ENCODE data around the gene NUP160. TPM values are rescaled to one million over a fixed set of nuclear protein-coding genes. Genes with fewer than 3 reads are reported as not detected.
"Not testable (repeated sequence)": the region's sequence is repeated elsewhere in the genome, so short reads cannot be mapped to it uniquely, and the experiment has no call there.

NUP160 gene
- total RNA-seq, 5 donors from 2014 or later (not counting 1 experiment from before 2014, with no cell fraction given), result 47.1 to 65.6 (median 52.5) TPM

DNA sequence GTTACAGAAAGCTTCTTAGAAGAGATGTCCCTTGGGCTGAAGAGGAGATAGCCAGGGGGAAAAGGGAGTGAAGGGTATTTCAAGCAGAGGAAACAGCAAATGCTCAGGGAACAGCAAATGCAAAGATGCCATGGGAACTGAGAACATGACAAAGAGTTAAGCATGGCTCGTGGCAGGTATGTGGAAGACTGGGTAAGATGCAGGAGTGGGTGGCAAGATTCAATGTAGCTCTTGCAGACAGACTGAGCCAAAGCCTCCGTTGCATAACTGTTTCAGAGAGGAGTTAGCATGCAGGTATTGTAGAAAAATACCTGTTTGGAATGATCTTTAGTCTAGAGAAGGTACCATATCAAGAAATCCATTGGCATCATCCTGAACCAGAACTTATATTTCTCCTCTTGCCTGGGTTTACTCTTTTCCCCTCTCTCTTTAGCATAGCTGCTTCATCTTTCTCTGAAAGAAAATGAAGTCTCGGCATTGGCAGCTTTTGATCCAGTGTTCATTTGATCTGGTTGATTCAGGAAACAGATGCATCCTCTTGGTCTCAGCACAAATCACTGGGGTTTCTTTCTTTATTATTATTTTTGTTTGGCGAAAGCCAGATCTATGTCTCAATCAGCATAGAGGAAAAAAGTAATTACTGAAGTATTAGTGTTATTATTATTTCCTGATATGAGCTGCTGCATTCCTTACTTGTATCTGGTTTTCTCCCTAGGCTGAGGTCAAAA lies 41.7 kb upstream of the NUP160 start:
- ChIA-PET POLR2A (interaction anchor here in 1 of 2 donors (0.6 to 1.0 kb wide), 2 partner anchors 215 to 221 kb away, joined by 3 to 9 read pairs; no protein-coding TSS in a partner anchor), CTCF (interaction anchor here (0.5 to 0.6 kb wide), 2 partner anchors 10 to 199 kb away, joined by 3 to 4 read pairs; no protein-coding TSS in a partner anchor)
- Histone ChIP-seq H3K4me1 (ENCODE audit: control insufficient read depth in 1 of 2, extremely low read depth in 1 of 2, insufficient read depth in 2 of 2, low read length in 2 of 2) (peaks cover 29 to 38% of the 10 kb centered on the region in 2 experiments), H3K36me3 (ENCODE audit: control insufficient read depth in 2 of 2, extremely low read depth in 1 of 2, insufficient read depth in 1 of 2, low read length in 1 of 2) (no peaks in the 10 kb centered on the region), H3K4me3 (ENCODE audit: control insufficient read depth in 1 of 2, extremely low read depth in 1 of 2, low read length in 1 of 2) (no peak overlapping the region), H3K9me3 (no peaks in the 10 kb centered on the region), H3K27ac (ENCODE audit: low read length) (no peak overlapping the region), H3K27me3 (replicated peaks in 1 of 2; ENCODE audit: control insufficient read depth in 2 of 2, extremely low read depth in 1 of 2, insufficient read depth in 2 of 2, low read length in 1 of 2) (no peaks in the 10 kb centered on the region)
- 0% methylated on average over 1 of the region's 4 CpGs for WGBS (ENCODE audit: insufficient coverage)
- peak; percentile 36 to 75 (median 50) for ATAC-seq (replicated peaks in 1 of 4)
- Mint-ChIP-seq H3K36me3 (no peaks in the 10 kb centered on the region), H3K4me3 (peak overlapping the region in 1 of 3 donors; percentile 8), H3K27ac (peak overlapping the region; percentile 68 to 74), H3K9me3 (no peaks in the 10 kb centered on the region), H3K4me1 (peaks cover 43 to 51% (median 47%) of the 10 kb centered on the region in 3 donors), H3K27me3 (no peaks in the 10 kb centered on the region)
- peak in 1 of 35 experiments; percentile 19 for DNase-seq

DNA sequence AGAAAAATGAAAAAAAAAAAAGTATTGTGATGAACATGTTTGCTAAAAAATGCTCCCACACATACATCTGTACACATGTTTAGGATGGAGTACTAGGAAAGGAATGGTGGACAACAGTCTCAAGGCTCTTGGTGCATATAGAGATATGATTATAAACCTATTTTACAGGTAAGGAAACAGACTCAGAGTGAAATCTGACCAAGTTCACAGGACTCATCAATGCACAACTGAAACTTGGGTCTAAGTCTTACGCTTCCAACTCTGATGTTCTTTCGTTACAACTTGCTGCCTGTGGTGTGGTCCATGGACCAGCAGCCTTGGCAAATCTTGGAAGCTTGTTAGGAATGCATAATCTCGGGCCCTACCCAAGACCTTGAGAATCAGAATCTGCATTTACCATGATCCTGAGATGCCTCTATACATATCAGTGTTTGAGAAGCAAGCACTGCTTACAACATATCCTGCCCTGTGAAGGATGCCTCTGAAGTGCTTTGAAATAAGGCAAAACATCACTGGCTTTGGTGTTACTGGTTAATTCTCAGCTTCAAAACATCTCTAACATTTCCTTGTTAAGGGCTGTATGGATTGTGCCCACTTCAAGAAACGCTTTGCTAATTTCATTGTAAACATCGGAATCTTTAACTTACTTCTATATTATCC lies 39.9 kb upstream of the NUP160 start:
- Histone ChIP-seq H3K36me3 (ENCODE audit: control insufficient read depth in 2 of 2, extremely low read depth in 1 of 2, insufficient read depth in 1 of 2, low read length in 1 of 2) (no peaks in the 10 kb centered on the region), H3K4me1 (ENCODE audit: control insufficient read depth in 1 of 2, extremely low read depth in 1 of 2, insufficient read depth in 2 of 2, low read length in 2 of 2) (peaks cover 34 to 38% of the 10 kb centered on the region in 2 experiments), H3K27ac (ENCODE audit: low read length) (no peak overlapping the region), H3K4me3 (ENCODE audit: control insufficient read depth in 1 of 2, extremely low read depth in 1 of 2, low read length in 1 of 2) (no peak overlapping the region), H3K27me3 (replicated peaks in 1 of 2; ENCODE audit: control insufficient read depth in 2 of 2, extremely low read depth in 1 of 2, insufficient read depth in 2 of 2, low read length in 1 of 2) (no peaks in the 10 kb centered on the region), H3K9me3 (no peaks in the 10 kb centered on the region)
- Mint-ChIP-seq H3K9me3 (no peaks in the 10 kb centered on the region), H3K36me3 (no peaks in the 10 kb centered on the region), H3K4me1 (peaks cover 51 to 61% (median 52%) of the 10 kb centered on the region in 3 donors), H3K27ac (peak overlapping the region; percentile 74 to 83), H3K4me3 (peak overlapping the region in 1 of 3 donors; percentile 34), H3K27me3 (no peaks in the 10 kb centered on the region)
- WGBS (ENCODE audit: insufficient coverage), result 89% methylated on average over 3 of the region's 5 CpGs
- DNase-seq, result peak in 2 of 35 experiments; percentile 5 to 27
- POLR2A ChIA-PET, result interaction anchor here (0.5 to 0.7 kb wide), 2 partner anchors 309 to 395 kb away, joined by 3 to 4 read pairs; partner anchors contain the start of genes KBTBD4 (in 1 of the 2) and NDUFS3 (in 1 of the 2)
- CTCF ChIA-PET, result interaction anchor here in 1 of 2 donors (0.7 to 0.8 kb wide), 2 partner anchors 219 to 221 kb away, joined by 3 read pairs; no protein-coding TSS in a partner anchor
- peak; percentile 76 to 83 (median 78) for ATAC-seq (replicated peaks in 1 of 4)

DNA sequence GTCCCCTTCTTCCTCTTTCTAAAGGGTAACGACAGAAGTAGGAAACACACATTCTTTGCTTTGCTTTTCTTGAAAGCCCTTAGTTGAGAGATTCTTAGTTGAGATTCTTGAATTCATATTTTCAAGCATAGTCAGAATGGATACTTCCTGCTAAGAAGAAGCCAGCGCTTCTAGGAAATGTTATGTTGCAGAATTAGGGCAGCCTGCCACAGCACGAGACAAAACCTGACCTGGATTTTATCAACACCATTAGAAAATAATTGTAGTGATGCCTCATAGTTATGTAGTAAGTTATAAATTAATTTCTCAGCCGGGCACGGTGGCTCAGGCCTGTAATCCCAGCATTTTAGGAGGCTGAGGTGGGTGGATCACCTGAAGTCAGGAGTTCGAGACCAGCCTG lies 37.9 kb upstream of the NUP160 start:
- ChIA-PET POLR2A (no interaction called here), CTCF (interaction anchor here in 1 of 2 donors (1.2 kb wide), 1 partner anchor 48 kb away, joined by 3 read pairs; no protein-coding TSS in a partner anchor)
- Histone ChIP-seq H3K27me3 (replicated peaks in 1 of 2; ENCODE audit: control insufficient read depth in 2 of 2, extremely low read depth in 1 of 2, insufficient read depth in 2 of 2, low read length in 1 of 2) (no peaks in the 10 kb centered on the region), H3K4me1 (ENCODE audit: control insufficient read depth in 1 of 2, extremely low read depth in 1 of 2, insufficient read depth in 2 of 2, low read length in 2 of 2) (peaks cover 34 to 38% of the 10 kb centered on the region in 2 experiments), H3K9me3 (no peaks in the 10 kb centered on the region), H3K27ac (ENCODE audit: low read length) (peak overlapping the region; percentile 76), H3K36me3 (ENCODE audit: control insufficient read depth in 2 of 2, extremely low read depth in 1 of 2, insufficient read depth in 1 of 2, low read length in 1 of 2) (no peaks in the 10 kb centered on the region), H3K4me3 (ENCODE audit: control insufficient read depth in 1 of 2, extremely low read depth in 1 of 2, low read length in 1 of 2) (no peak overlapping the region)
- no peaks in the 10 kb centered on the region for H3K9me3 Mint-ChIP-seq
- H3K4me3 Mint-ChIP-seq, result peak overlapping the region in 2 of 3 donors; percentile 49 to 62
- peak in 13 of 35 experiments; percentile 4 to 20 (median 10) for DNase-seq
- WGBS (ENCODE audit: insufficient coverage), result 0% methylated on average over 1 of the region's 6 CpGs
- no peaks in the 10 kb centered on the region for H3K27me3 Mint-ChIP-seq
- no peaks in the 10 kb centered on the region for H3K36me3 Mint-ChIP-seq
- H3K4me1 Mint-ChIP-seq, result peaks cover 51 to 64% (median 52%) of the 10 kb centered on the region in 3 donors
- ATAC-seq (replicated peaks in 1 of 4), result peak; percentile 56 to 75 (median 67)
- H3K27ac Mint-ChIP-seq, result peak overlapping the region; percentile 96 to 98

DNA sequence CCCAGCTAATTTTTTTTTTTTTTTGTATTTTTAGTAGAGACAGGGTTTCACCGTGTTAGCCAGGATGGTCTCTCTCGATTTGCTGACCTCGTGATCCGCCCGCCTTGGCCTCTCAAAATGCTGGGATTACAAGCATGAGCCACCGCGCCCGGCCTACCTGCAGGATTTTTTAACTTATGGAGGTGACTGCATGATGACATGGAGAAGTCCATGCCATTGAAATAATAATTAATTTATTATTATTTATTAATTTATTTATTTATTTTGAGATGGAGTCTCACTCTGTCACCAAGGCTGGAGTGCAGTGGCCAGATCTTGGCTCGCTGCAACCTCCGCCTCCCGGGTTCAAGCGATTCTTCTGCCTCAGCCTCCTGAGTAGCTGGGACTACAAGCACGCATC lies 34.3 kb upstream of the NUP160 start:
- H3K27me3 ChIP-seq (replicated peaks in 1 of 2; ENCODE audit: control insufficient read depth in 2 of 2, extremely low read depth in 1 of 2, insufficient read depth in 2 of 2, low read length in 1 of 2); H3K36me3 Mint-ChIP-seq; H3K9me3 ChIP-seq; H3K36me3 ChIP-seq (ENCODE audit: control insufficient read depth in 2 of 2, extremely low read depth in 1 of 2, insufficient read depth in 1 of 2, low read length in 1 of 2); ATAC-seq (replicated peaks in 1 of 4); DNase-seq; H3K27me3 Mint-ChIP-seq; CTCF ChIA-PET; H3K4me3 Mint-ChIP-seq; H3K27ac Mint-ChIP-seq; H3K27ac ChIP-seq (ENCODE audit: low read length); POLR2A ChIA-PET; H3K4me3 ChIP-seq (ENCODE audit: control insufficient read depth in 1 of 2, extremely low read depth in 1 of 2, low read length in 1 of 2); H3K9me3 Mint-ChIP-seq: not testable (repeated sequence)
- peaks cover 15 to 25% of the 10 kb centered on the region in 2 experiments for H3K4me1 ChIP-seq (ENCODE audit: control insufficient read depth in 1 of 2, extremely low read depth in 1 of 2, insufficient read depth in 2 of 2, low read length in 2 of 2)
- H3K4me1 Mint-ChIP-seq, result peaks cover 26 to 45% (median 32%) of the 10 kb centered on the region in 3 donors
- 95% methylated on average over 8 of the region's 13 CpGs for WGBS (ENCODE audit: insufficient coverage)

DNA sequence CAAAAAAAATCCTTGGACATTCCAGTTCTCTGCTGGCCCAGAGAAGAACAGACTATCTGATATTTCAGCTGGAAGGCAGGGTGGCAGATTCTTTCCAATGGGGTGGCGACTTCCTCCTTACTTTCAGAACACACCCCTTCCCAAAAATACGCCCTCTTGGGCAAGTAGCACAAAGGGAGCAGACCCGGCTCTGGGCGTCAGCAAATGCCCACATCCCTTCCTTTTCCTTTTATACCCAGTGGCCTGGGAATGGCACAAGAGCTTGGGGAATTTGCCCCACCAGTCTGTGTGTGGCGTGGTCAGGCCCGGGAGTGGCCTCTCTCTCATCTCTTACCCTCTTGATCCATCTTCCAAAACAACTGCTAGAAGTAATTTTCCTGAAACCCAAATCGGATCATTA lies 33.0 kb upstream of the NUP160 start:
- CTCF ChIA-PET, result no interaction called here
- POLR2A ChIA-PET, result no interaction called here

More for the DNA sequence above, 33.0 kb upstream of the NUP160 start:
- Histone ChIP-seq H3K9me3 (no peaks in the 10 kb centered on the region), H3K4me1 (ENCODE audit: control insufficient read depth in 1 of 2, extremely low read depth in 1 of 2, insufficient read depth in 2 of 2, low read length in 2 of 2) (peaks cover 10 to 14% of the 10 kb centered on the region in 2 experiments), H3K27ac (ENCODE audit: low read length) (no peak overlapping the region), H3K36me3 (ENCODE audit: control insufficient read depth in 2 of 2, extremely low read depth in 1 of 2, insufficient read depth in 1 of 2, low read length in 1 of 2) (no peaks in the 10 kb centered on the region), H3K4me3 (ENCODE audit: control insufficient read depth in 1 of 2, extremely low read depth in 1 of 2, low read length in 1 of 2) (no peak overlapping the region), H3K27me3 (replicated peaks in 1 of 2; ENCODE audit: control insufficient read depth in 2 of 2, extremely low read depth in 1 of 2, insufficient read depth in 2 of 2, low read length in 1 of 2) (no peaks in the 10 kb centered on the region)
- Mint-ChIP-seq H3K9me3 (peaks cover 0 to 7% (median 0%) of the 10 kb centered on the region in 3 donors), H3K4me3 (no peak overlapping the region), H3K4me1 (peaks cover 19 to 36% (median 24%) of the 10 kb centered on the region in 3 donors), H3K36me3 (peaks cover 3% of the 10 kb centered on the region), H3K27me3 (no peaks in the 10 kb centered on the region), H3K27ac (no peak overlapping the region)
- no peak for DNase-seq
- no peak for ATAC-seq (replicated peaks in 1 of 4)
- 87% methylated on average over 7 of the region's 7 CpGs for WGBS (ENCODE audit: insufficient coverage)

All from T-cell (primary cell).